ENCODE measurements around the gene PCED1A.
"Not testable (repeated sequence)": the region's sequence is repeated elsewhere in the genome, so short reads cannot be mapped to it uniquely, and the experiment has no call there.

The PCED1A gene

DNA sequence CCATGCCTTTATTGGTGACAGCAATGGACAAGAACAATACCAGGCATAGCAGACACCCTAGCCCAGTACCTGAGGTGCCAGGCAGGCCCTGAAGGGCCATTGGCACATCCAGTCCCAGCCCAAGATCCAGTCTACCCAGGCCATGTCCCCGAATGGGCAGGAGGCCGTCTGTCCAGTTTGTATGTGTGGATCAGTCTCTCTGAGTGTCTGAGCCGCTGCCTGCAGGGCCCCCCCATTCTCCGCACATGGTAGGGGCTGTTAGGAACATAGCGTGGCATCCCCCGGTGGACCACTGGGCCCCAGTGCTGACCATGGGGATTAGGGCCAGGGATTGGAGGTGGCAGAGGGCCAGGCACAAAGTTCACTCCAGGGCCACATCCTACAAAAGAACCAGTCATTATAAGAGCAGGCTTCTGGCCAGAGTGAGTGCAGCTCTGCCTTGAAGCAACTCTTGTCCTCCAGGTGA lies 5.1 kb downstream of the PCED1A start:
- ATAC-seq (replicated peaks; ENCODE audit: extremely low read depth, poor library complexity, severe bottlenecking) (no peak), DNase-seq (ENCODE audit: low spot score in 2 of 2) (no peak)
- no peaks in the 10 kb centered on the region for H3K9me3 Mint-ChIP-seq
- H3K27ac Mint-ChIP-seq (ENCODE audit: low read depth), result no peak overlapping the region
- H3K36me3 Mint-ChIP-seq (ENCODE audit: insufficient read depth), result peaks cover 11% of the 10 kb centered on the region
- H3K4me1 Mint-ChIP-seq, result peaks cover 13% of the 10 kb centered on the region
- no peaks in the 10 kb centered on the region for H3K27me3 Mint-ChIP-seq
- H3K4me3 Mint-ChIP-seq, result no peak overlapping the region

DNA sequence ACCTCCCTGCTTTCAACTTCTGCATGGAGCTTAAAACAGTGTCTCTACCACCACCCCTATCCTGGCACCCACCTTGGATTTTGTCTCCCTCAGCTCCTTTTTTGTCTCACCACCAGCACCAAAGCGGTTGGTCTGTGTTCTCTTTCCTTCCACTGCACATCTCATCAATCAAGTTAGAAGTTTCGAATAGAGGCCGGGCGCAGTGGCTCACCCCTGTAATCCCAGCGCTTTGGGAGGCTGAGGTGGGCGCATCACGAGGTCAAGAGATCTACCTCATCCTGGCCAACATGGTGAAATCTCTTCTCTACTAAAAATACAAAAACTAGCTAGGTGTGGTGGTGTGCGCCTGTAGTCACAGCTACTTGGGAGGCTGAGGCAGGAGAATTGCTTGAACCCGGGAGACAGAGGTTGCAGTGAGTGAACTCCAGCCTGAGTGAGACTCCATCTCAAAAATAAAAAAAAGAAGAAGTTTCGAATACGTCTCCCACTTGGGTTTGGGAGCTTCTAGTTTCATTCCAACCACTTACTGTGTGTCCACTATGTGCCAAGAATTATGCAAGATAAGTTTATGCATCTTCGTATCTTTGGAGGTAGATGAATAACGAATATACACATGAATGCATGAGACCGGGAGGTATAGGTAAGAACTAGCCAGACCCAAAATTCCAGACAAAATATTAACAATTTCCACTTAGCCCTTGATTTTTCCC lies 5.9 kb downstream of the PCED1A start:
- no peak overlapping the region for H3K4me3 Mint-ChIP-seq
- DNase-seq (ENCODE audit: low spot score in 2 of 2) (no peak), ATAC-seq (replicated peaks; ENCODE audit: extremely low read depth, poor library complexity, severe bottlenecking) (no peak)
- peaks cover 11% of the 10 kb centered on the region for H3K4me1 Mint-ChIP-seq
- H3K36me3 Mint-ChIP-seq (ENCODE audit: insufficient read depth), result peaks cover 9% of the 10 kb centered on the region
- no peaks in the 10 kb centered on the region for H3K9me3 Mint-ChIP-seq
- H3K27me3 Mint-ChIP-seq, result no peaks in the 10 kb centered on the region
- no peak overlapping the region for H3K27ac Mint-ChIP-seq (ENCODE audit: low read depth)

DNA sequence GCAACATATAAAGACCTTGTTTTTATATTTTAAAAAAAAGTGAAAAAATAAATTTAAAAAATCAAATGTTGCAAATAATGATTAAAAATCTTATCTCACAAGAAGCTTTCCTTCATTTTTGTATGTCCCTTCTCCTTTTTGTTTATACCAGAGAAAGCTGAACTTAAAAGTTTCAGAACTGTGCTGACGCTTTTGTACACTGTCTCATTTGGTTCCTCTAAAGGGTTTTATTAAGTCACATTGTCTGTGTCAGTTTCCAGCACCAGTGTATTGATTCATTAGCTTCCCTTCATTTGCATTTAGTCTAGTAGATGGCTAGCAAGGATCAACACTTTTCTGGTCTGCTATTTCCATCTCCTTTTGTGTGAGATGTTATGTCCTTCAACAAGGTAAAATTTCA lies 6.7 kb downstream of the PCED1A start:
- no peak overlapping the region for H3K27ac Mint-ChIP-seq (ENCODE audit: low read depth)
- ATAC-seq (replicated peaks; ENCODE audit: extremely low read depth, poor library complexity, severe bottlenecking) (no peak), DNase-seq (ENCODE audit: low spot score in 2 of 2) (no peak)
- peaks cover 6% of the 10 kb centered on the region for H3K36me3 Mint-ChIP-seq (ENCODE audit: insufficient read depth)
- H3K4me3 Mint-ChIP-seq, result no peak overlapping the region
- H3K27me3 Mint-ChIP-seq, result peaks cover 6% of the 10 kb centered on the region
- peaks cover 5% of the 10 kb centered on the region for H3K4me1 Mint-ChIP-seq
- no peaks in the 10 kb centered on the region for H3K9me3 Mint-ChIP-seq

DNA sequence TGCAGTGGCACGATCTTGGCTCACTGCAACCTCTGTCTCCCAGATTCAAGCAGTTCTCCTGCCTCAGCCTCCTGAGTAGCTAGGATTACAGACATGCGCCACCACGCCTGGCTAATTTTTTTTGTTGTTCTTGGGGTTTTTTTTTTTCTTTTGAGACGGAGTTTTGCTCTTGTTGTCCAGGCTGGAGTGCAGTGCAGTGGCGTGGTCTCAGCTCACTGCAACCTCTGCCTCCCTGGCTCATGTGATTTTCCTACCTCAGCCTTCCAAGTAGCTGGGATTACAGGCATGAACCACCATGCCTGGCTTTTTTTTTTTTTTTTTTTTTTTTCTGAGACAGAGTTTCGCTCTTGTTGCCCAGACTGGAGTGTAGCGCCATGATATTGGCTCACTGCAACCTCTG lies 9.2 kb downstream of the PCED1A start:
- not testable (repeated sequence) for H3K4me1 Mint-ChIP-seq; H3K36me3 Mint-ChIP-seq (ENCODE audit: insufficient read depth); H3K4me3 Mint-ChIP-seq; ATAC-seq (replicated peaks; ENCODE audit: extremely low read depth, poor library complexity, severe bottlenecking); H3K9me3 Mint-ChIP-seq; H3K27ac Mint-ChIP-seq (ENCODE audit: low read depth); DNase-seq (ENCODE audit: low spot score in 2 of 2)
- H3K27me3 Mint-ChIP-seq, result peaks cover 29% of the 10 kb centered on the region

DNA sequence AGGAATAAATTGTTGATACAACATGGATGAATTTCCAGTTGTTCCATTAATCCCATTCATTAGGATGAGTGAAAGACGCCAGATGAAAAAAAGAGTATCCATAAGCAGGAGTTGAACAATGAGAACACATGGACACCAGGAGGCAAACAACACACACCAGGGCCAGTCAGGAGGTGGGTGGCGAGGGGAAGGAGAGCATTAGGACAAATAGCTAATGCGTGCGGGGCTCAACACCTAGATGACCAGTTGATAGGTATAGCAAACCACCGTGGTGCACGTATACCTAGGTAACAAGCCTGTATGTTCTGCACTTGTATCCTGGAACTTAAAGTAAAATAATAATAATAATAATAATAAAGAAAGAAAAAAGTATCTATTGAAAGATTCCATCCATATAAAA lies 11.1 kb downstream of the PCED1A start:
- no peak overlapping the region for H3K4me3 Mint-ChIP-seq
- peaks cover 36% of the 10 kb centered on the region for H3K27me3 Mint-ChIP-seq
- ATAC-seq (replicated peaks; ENCODE audit: extremely low read depth, poor library complexity, severe bottlenecking), result no peak
- H3K9me3 Mint-ChIP-seq, result no peaks in the 10 kb centered on the region
- peaks cover 12% of the 10 kb centered on the region for H3K4me1 Mint-ChIP-seq
- H3K27ac Mint-ChIP-seq (ENCODE audit: low read depth), result no peak overlapping the region
- peaks cover 3% of the 10 kb centered on the region for H3K36me3 Mint-ChIP-seq (ENCODE audit: insufficient read depth)
- no peak for DNase-seq (ENCODE audit: low spot score in 2 of 2)

DNA sequence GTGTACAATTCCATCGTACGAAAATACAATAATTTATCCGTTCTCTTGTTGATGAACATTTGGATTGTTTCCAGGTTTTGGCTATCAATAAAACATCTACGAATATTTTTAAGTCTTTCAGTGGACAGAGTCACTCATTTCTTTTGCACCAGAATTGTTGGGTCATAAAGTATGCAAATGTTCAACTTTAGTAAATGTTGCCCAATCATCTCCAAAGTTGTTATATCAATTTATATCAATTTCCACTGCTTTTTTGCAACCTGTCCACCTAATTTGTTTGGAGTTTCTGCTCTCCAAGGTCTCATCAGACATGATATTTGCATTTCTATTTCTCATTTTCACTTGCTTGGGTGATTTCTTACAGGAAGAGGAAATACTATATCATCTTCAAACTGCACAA lies 13.8 kb downstream of the PCED1A start:
- Mint-ChIP-seq H3K4me3 (no peak overlapping the region), H3K27ac (ENCODE audit: low read depth) (no peak overlapping the region), H3K27me3 (peaks cover 36% of the 10 kb centered on the region), H3K36me3 (ENCODE audit: insufficient read depth) (no peaks in the 10 kb centered on the region), H3K9me3 (no peaks in the 10 kb centered on the region), H3K4me1 (peaks cover 18% of the 10 kb centered on the region)
- DNase-seq (ENCODE audit: low spot score in 2 of 2) (no peak), ATAC-seq (replicated peaks; ENCODE audit: extremely low read depth, poor library complexity, severe bottlenecking) (no peak)

DNA sequence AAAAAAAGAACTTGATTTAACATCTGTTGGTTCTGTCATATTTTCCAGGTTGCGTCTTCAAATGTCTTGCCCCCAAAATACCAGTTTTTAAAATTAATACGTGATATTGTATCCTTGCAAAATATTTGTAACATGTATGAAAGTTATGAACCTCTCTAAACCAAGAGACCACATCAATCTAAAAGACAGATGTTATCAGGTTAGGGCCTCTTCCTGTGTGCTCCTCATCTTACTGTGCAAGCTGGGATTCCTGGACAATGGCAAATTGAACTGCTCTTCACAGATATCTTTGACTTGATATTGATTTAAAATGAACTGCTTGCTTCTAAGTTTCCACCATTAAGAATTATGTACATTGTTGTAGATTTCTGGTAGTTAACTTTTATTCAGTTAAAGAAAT lies 14.7 kb downstream of the PCED1A start:
- Mint-ChIP-seq H3K4me1 (peaks cover 21% of the 10 kb centered on the region), H3K4me3 (peak overlapping the region; percentile 47), H3K27ac (ENCODE audit: low read depth) (no peak overlapping the region), H3K9me3 (no peaks in the 10 kb centered on the region), H3K27me3 (peaks cover 36% of the 10 kb centered on the region), H3K36me3 (ENCODE audit: insufficient read depth) (no peaks in the 10 kb centered on the region)
- ATAC-seq (replicated peaks; ENCODE audit: extremely low read depth, poor library complexity, severe bottlenecking) (no peak), DNase-seq (ENCODE audit: low spot score in 2 of 2) (no peak)

DNA sequence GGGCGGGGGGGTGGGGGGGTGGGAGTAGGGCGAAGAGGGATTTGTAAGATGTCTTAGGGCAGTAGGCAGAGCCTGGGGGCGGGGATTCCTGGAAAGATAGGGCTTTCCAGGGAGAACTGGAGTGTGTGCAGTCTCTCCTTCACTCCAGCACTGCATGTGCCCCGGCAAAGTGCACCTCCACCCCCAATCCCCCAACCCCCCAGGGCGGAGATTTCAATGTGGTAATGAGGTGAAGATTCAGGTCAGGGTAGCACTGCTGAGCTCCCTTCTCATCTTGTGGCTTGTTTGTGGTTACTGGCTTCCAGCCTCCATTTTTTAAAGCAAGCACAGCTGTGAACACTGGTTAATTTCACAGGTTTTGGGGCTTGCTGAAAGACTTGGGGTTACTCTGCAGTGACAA lies 18.4 kb downstream of the PCED1A start:
- H3K27ac Mint-ChIP-seq (ENCODE audit: low read depth), result peak overlapping the region; percentile 8
- peaks cover 2% of the 10 kb centered on the region for H3K36me3 Mint-ChIP-seq (ENCODE audit: insufficient read depth)
- no peaks in the 10 kb centered on the region for H3K9me3 Mint-ChIP-seq
- DNase-seq (ENCODE audit: low spot score in 2 of 2), result peak in 1 of 2 donors; percentile 57
- peaks cover 31% of the 10 kb centered on the region for H3K4me1 Mint-ChIP-seq
- peak; percentile 96 for ATAC-seq (replicated peaks; ENCODE audit: extremely low read depth, poor library complexity, severe bottlenecking)
- H3K4me3 Mint-ChIP-seq, result peak overlapping the region; percentile 70
- peaks cover 20% of the 10 kb centered on the region for H3K27me3 Mint-ChIP-seq

DNA sequence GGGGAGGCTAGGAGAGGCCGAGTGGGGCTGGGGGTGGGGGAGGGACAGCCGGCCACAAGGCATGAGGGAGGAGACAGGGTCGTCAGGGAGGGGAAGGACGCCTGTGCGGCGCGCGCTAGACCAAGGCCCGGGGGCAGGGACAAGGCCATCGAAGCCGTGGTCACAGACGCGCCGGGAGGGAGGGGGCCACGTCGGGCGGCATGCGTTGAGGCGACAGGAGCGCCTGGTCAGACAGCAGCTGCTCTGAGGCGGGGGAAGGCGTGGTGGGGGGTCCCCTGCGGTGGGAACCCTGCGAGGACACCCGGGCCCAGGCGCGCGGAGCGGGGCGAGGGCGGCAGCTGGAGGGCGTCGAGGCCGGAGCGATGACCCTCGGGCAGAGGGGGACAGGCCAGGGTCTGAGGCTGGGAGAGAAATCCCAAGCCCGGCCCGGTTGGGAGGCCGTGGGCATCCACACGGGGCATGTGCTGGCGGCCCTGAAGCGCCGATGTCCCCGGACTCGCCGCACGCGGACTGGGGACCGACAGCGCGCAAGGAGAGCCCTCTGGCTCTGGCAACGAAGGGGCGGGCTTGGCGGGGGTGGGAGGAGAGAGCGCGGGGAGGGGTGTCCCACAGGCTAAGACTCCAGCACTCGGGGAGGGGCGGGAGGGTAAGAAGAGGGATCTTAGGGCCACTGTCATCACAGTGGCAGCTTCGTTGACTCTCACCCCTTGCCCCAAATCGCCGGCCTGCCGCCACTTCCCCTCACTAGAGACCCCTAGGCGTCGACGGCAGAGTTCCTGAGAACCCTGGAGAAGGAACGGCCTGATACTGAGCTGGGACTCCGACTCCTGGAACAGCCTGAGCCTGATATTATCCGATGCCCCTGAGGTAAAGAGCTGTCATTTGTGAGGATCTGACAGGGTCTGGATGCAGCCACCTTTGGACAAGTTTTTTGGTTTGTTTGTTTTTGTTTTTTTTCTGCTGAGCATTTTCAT lies 19.3 kb downstream of the PCED1A start:
- peak overlapping the region; percentile 70 for H3K4me3 Mint-ChIP-seq

DNA sequence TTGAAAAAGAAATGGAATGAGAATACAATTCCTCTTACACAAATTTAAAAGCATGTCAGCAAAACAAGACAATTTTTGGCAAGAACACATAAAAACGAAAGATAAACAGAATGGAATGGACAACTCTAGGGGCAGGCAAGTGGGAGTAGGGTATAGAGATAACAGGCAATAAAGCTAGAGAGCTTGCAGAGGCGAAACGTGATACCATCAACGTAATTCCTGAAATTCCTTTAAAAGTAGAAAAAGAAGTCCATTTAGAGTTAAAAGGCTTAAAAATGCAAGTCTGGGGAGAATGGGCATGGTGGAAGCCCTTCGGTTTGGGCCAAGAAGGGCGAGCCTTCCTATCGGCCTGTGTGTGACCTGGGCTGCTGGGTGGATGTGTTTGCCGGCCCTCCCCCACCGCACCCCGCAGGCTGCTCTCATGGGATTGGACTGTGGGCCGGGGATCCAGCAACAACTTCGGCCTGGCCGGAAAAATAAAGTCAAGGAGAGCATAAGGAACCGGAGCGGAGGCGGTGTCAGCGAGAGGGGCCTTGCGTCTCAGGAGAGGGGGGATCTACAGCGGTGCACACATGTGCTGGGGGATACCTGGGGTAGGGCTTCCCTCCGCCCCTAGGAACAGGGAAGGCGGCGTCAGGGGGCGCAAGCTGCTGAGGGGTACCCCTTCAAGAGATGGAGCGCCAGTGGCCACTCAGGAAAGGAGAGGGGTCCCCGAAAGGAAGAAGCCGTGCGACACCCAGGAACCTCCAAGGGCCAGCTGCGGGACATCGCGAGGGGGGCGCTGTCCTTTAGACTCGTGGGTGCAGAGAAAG lies 20.2 kb downstream of the PCED1A start:
- H3K27ac Mint-ChIP-seq (ENCODE audit: low read depth), result no peak overlapping the region
- DNase-seq (ENCODE audit: low spot score in 2 of 2) (no peak), ATAC-seq (replicated peaks; ENCODE audit: extremely low read depth, poor library complexity, severe bottlenecking) (no peak)
- H3K27me3 Mint-ChIP-seq, result peaks cover 8% of the 10 kb centered on the region
- no peaks in the 10 kb centered on the region for H3K9me3 Mint-ChIP-seq
- H3K4me3 Mint-ChIP-seq, result peak overlapping the region; percentile 36
- peaks cover 25% of the 10 kb centered on the region for H3K4me1 Mint-ChIP-seq
- peaks cover 2% of the 10 kb centered on the region for H3K36me3 Mint-ChIP-seq (ENCODE audit: insufficient read depth)

More for the DNA sequence above, 19.3 kb downstream of the PCED1A start:
- no peak for ATAC-seq (replicated peaks; ENCODE audit: extremely low read depth, poor library complexity, severe bottlenecking)
- Mint-ChIP-seq H3K27me3 (peaks cover 14% of the 10 kb centered on the region), H3K36me3 (ENCODE audit: insufficient read depth) (peaks cover 2% of the 10 kb centered on the region), H3K9me3 (no peaks in the 10 kb centered on the region), H3K4me1 (peaks cover 32% of the 10 kb centered on the region), H3K27ac (ENCODE audit: low read depth) (peak overlapping the region; percentile 8)
- DNase-seq (ENCODE audit: low spot score in 2 of 2), result no peak

DNA sequence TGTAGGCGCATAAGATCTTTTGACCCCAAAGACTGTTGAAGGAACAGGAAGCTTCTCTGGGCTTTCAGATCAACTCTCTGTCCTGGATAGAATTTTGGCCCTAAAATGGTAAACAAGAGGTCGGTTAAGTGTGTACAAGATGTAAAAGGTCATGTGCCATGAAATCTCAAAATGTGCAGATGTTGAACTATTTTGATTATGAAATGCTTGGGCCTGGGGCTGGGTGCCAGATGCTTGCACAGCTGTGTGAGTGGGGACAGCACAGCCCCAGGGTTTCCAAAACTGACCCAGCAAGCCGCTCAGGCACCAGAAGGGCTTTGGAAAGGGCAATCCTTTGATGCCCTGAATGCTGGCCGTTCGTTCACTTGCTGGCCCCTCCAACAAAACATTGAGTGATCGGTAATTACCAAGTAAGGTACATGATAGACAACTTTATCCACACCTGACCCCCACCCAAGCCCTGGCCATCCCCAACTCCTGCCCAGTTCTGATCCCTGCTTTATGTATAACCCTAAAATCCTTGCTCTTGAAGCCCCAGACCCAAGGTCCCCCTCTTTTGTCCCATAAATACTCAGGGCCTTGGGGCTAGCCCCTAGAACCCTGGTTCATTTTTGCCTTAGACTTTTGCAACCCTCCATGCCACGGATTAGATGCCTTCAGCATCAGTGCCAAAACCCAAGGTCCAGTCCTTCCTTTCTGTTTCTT lies 22.4 kb downstream of the PCED1A start:
- Mint-ChIP-seq H3K36me3 (ENCODE audit: insufficient read depth) (peaks cover 2% of the 10 kb centered on the region), H3K27ac (ENCODE audit: low read depth) (no peak overlapping the region)

DNA sequence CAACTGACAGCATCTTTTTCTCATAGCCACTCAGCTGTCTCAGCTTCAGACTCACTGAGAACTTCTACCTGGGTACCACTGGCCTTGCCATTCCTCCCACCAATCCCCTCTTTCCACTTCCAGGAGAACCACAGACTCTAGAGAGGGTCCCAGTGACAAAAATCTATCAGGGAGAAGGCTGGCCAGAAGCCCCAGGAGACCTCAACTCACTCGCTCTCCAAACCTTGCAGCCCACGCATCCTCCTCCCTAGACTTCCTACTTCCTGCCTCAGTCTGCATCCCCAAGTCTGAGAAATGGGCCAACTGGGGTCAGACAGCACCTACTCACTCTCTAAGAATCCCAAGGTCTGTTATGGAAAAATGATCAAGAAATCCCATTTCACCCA lies 23.1 kb downstream of the PCED1A start:
- H3K27me3 Mint-ChIP-seq, result peaks cover 22% of the 10 kb centered on the region
- ATAC-seq (replicated peaks; ENCODE audit: extremely low read depth, poor library complexity, severe bottlenecking) (no peak), DNase-seq (ENCODE audit: low spot score in 2 of 2) (no peak)
- H3K4me1 Mint-ChIP-seq, result peaks cover 25% of the 10 kb centered on the region
- no peak overlapping the region for H3K4me3 Mint-ChIP-seq
- peaks cover 2% of the 10 kb centered on the region for H3K36me3 Mint-ChIP-seq (ENCODE audit: insufficient read depth)
- no peak overlapping the region for H3K27ac Mint-ChIP-seq (ENCODE audit: low read depth)
- H3K9me3 Mint-ChIP-seq, result no peaks in the 10 kb centered on the region

More for the DNA sequence above, 22.4 kb downstream of the PCED1A start:
- Mint-ChIP-seq H3K4me1 (peaks cover 25% of the 10 kb centered on the region), H3K4me3 (no peak overlapping the region), H3K27me3 (peaks cover 15% of the 10 kb centered on the region), H3K9me3 (no peaks in the 10 kb centered on the region)
- DNase-seq (ENCODE audit: low spot score in 2 of 2) (no peak), ATAC-seq (replicated peaks; ENCODE audit: extremely low read depth, poor library complexity, severe bottlenecking) (no peak)
